HG03095 (cell line): Measurements from ENCODE around the gene ABR.
A peak's percentile ranks its signal among the peaks of the same experiment; 100 is the strongest.

Experiments
- ATAC-seq: cut with Tn5 transposase; IDR thresholded peaks from one replicate; pipeline ENCODE4 v1.9.1; 2021; ENCODE audit warnings: moderate library complexity; ENCODE audit not compliant: unreplicated experiment

ABR gene

GRCh38 chr17:1179818-1180742 lies at the start of gene ABR:
ABR (minus strand) TSS chr17:1179981; CDS start chr17:1179727, 254 bp downstream.
- ATAC-seq = no peak

- ATAC-seq = peak; percentile 64
Observed at GRCh38 chr17:1229349-1229899, 49.6 kb upstream of the ABR start.

- ATAC-seq = peak; percentile 24
Observed at GRCh38 chr17:1228781-1229348, 49.1 kb upstream of the ABR start.

GRCh38 chr17:1227917-1228780 lies 48.4 kb upstream of the ABR start:
- no peak for ATAC-seq

GRCh38 chr17:1227365-1227764 lies 47.6 kb upstream of the ABR start:
- ATAC-seq = no peak

- ATAC-seq = no peak
Observed at GRCh38 chr17:1226308-1226707, 46.5 kb upstream of the ABR start.

- no peak for ATAC-seq
Observed at GRCh38 chr17:1224330-1224729, 44.5 kb upstream of the ABR start.

- no peak for ATAC-seq
Observed at GRCh38 chr17:1223662-1224061, 43.9 kb upstream of the ABR start.

- no peak for ATAC-seq
Observed at GRCh38 chr17:1222321-1222720, 42.5 kb upstream of the ABR start.

- ATAC-seq = no peak
Observed at GRCh38 chr17:1221209-1221608, 41.4 kb upstream of the ABR start.

GRCh38 chr17:1220346-1220745 lies 40.6 kb upstream of the ABR start:
- no peak for ATAC-seq

GRCh38 chr17:1217089-1217385 lies 37.3 kb upstream of the ABR start:
- ATAC-seq = no peak

- ATAC-seq = peak; percentile 55
Observed at GRCh38 chr17:1216217-1217088, 36.7 kb upstream of the ABR start.

GRCh38 chr17:1212946-1213345 lies 33.2 kb upstream of the ABR start:
- no peak for ATAC-seq

- ATAC-seq = no peak
Observed at GRCh38 chr17:1211287-1211686, 31.5 kb upstream of the ABR start.

- ATAC-seq = no peak
Observed at GRCh38 chr17:1208966-1209365, 29.2 kb upstream of the ABR start.

- ATAC-seq = no peak
Observed at GRCh38 chr17:1206026-1206777, 26.4 kb upstream of the ABR start.

GRCh38 chr17:1203967-1204291 lies 24.1 kb upstream of the ABR start:
- no peak for ATAC-seq

- ATAC-seq = no peak
Observed at GRCh38 chr17:1203111-1203966, 23.6 kb upstream of the ABR start.
